Astrocyte (in vitro differentiated cells and primary cell): Measurements from ENCODE around the gene DNAJC27.

Source experiments
- EZH2 ChIP-seq: IDR thresholded peaks from 2 replicates; pipeline ENCODE4 v1.6.1; 2012; ENCODE audit warnings: mild to moderate bottlenecking, low read length, inconsistent platforms; ENCODE audit not compliant: insufficient read depth
- TF ChIP-seq, protein P1 (sequence below): IDR thresholded peaks from 2 replicates; pipeline ENCODE4 v1.5.1; 2011; ENCODE audit warnings: low read depth, mild to moderate bottlenecking, inconsistent platforms, low read length, moderate library complexity; ENCODE audit not compliant: insufficient read depth

DNA sequence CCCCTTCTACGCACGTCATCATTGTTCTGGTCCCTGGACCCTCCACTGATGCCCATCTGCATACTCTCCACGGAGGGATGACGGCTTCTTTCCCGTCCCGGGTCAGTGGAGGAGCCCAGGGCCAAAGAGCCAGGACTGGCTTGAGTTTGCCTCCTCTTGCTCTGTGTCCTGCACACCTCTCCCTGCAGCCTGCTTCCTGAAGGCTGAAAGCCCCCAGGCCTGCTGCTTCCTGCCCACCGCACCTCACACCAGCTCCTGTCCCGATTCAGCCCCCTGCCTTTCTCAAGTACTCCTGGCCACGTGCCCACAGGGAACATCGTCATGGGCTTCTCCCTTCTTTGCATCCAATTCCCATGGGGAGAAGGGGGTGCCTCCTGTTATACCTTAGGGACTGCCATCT lies 58.8 kb downstream of the DNAJC27 start:
- TF ChIP-seq, protein P1, sequence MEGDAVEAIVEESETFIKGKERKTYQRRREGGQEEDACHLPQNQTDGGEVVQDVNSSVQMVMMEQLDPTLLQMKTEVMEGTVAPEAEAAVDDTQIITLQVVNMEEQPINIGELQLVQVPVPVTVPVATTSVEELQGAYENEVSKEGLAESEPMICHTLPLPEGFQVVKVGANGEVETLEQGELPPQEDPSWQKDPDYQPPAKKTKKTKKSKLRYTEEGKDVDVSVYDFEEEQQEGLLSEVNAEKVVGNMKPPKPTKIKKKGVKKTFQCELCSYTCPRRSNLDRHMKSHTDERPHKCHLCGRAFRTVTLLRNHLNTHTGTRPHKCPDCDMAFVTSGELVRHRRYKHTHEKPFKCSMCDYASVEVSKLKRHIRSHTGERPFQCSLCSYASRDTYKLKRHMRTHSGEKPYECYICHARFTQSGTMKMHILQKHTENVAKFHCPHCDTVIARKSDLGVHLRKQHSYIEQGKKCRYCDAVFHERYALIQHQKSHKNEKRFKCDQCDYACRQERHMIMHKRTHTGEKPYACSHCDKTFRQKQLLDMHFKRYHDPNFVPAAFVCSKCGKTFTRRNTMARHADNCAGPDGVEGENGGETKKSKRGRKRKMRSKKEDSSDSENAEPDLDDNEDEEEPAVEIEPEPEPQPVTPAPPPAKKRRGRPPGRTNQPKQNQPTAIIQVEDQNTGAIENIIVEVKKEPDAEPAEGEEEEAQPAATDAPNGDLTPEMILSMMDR = no peak
- no peak for TF ChIP-seq EZH2
